C1 segment of cervical spinal cord (tissue), 14 donors: ENCODE results near the gene JMJD1C.
A peak's percentile ranks its signal among the peaks of the same experiment; 100 is the strongest.

Source experiments
- DNase-seq, 14 donors: peaks; one replicate each; lab custom pipeline; 2025; lab: John Stamatoyannopoulos, UW

JMJD1C gene

DNA sequence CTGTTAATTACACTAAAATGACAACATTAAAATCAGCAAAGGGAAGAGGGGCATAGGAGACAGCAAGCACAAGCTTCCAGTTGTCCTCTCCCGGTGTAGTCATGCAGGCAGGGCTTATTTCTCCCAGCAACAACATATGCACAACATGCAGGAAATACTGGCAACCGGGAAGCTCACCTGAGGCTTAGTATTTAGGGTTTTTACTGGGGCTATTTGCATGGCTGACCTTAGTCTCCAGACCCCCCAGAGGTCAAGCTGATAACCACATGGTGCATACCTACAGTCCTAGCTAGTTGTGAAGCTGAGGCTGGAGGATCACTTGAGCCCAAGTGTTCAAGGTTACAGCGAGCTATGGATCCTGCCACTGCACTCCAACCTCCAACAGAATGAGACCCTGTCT is 12.8 kb upstream of the JMJD1C start:
- no peak for DNase-seq

DNA sequence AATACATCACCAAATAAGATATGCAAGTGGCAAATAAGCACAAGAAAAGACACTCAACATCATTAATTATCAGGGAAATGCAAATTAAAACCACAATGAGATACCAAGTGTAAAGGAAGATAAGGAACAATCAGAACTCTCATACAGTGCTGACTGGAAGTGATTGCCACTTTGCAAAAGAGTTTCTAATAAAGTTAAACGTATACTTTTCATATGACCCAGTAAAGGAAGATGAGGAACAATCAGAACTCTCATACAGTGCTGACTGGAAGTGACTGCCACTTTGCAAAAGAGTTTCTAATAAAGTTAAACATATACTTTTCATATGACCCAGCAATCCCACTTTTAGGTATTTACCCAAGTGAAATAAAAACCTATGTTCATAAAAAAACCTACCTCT is 12.2 kb upstream of the JMJD1C start:
- no peak for DNase-seq

DNA sequence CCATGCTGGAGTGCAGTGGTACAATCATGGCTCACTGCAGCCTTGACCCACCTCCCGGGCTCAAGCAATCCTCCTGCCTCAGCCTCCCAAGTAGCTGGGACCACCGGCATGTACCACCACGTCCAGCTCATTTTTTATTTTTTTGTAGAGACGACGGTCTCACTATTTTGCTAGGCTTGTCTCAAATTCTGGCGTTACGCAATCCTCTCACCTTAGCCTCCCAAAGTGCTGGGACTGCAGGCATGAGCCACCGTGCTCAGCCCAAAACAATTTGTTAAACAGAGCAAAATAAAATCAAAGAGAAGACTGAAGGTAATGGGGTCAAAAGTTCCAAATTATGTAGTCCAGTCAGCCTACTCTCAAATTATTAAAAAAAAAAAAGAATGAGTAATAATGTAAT is 8.7 kb upstream of the JMJD1C start:
- no peak for DNase-seq

DNA sequence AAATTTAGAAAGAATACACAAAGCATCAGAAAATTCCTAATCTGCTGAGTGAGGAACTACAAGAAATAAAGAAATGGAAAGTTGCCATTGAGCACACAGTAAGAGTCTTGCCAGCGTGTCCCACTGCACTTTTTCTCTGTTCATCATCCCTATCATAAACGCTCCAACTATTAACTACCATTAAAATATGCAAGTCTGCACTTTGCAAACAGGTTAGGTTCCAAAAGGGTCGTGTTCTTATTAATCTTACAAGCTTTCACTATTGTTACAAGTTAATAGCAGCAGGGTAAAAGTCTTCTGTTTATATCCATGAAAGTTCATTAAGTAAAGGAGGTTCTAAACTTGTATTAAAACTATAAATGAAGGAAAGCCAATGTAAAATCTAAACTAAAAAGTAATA is 5.2 kb upstream of the JMJD1C start:
- DNase-seq, result no peak

DNA sequence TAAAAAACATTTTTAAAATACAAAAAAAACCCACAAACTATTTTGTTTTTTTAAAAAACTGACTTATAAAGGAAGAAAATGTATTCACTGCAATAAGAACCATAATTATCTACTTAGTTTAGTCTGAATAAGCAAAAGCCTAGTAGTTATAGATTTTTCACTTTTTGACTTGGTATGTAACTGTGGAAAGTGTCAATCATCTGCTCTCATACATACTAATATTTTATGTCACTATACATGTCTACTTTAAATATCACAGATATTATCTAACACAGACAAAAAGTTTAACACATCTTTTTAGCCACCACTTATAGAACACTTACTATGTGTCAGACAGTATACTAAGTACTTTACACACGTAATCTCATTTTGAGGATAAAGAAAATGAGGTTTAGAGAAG is 3.2 kb upstream of the JMJD1C start:
- no peak for DNase-seq

DNA sequence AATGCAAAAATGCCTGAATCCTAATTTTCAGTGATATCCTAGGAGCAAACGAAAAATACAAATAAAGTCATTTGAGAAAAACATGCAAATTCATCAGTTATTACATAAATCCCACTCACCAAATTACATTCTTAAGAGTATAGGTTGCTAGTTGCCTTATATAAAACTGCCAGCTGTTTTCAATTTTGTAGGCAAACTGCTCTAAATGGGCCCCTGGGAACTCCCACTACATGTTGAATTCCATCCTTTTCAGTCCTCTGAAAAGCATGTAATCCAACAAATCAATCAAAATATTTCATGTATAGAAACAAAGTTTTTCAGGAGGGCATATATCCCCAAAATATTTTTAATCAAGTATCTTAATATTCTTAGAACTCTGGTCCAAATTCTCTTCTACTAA is 2.1 kb upstream of the JMJD1C start:
- DNase-seq, result no peak

DNA sequence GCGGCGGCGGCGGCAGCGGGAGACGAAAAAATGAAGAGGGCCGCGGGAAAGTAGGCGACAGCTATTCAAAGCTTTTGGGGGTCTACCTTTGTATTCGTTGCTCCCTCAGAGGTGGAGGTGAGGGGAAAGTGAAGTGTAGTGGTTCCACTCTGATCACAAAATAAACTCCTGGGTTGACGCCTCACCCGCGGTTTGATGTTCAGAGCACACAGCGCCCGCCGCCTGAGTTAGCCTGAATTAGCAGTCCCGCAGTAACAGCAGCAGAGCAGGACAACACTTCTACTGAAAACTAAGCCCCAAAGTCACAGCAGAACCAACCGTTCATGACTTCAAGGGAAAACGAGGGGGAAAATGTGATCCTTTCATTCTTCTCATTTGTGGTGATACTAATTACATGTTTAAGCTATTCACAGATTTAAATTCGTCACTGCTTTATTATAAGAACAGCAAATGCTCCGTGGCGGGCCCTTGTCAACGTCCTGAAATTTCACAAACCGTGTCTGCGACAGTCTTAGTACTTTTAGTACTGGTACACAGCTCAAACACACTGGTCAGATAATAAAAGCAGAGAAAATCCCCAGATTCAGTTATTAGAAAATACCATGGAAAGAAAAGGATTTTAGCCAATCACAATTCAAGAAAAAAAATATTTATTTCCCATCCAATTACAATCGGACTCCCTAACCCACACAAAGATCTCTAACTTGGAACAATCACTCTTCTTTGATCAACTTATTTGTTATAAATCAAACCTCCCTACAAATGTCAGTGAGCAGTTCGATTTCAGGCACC is 563 bp upstream of the JMJD1C start:
- peak in 8 of 14 donors; percentile 26 to 78 (median 58) for DNase-seq

DNA sequence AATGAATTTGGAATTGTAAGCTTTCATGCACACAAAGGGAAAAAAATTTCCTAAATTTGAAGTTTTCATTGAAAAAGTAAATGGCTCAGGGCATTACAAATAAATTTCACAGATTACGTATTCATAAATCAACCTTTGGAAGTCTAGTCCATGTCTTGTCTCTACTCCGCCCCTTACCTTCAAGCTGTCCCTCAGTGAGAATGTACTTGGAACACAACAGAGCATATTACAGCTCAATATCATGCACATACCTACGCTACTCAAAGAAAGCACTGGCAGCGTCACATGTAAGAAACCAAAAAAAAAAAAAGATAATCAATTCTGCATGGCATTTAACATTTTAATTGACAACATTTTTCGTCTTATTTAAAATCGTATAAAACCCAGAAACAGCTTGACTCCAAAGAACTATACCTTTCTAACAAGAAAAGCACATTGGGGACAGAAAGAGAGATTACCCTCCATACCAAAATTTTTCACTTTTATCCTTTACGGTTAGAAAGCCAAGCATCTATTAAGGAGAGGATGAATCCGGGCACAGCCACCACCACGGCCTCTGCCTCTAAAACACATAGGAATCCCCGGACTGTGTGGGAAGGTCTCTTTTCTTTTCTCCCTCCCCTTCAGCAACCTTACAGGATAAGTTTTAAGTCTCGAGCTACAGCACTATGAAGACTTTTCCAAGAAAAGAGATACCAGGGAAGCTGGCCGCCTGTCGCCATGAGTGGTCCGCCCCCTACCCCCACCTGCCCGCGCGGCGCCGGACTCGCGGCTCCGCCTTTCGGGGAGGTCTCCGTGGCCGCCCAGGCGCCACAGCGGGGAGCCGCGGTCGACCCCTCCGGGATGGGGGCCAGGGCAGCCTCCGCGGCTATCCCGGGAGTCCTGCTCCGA is 1.1 kb downstream of the JMJD1C start:
- peak in 5 of 14 donors; percentile 28 to 82 (median 49) for DNase-seq

DNA sequence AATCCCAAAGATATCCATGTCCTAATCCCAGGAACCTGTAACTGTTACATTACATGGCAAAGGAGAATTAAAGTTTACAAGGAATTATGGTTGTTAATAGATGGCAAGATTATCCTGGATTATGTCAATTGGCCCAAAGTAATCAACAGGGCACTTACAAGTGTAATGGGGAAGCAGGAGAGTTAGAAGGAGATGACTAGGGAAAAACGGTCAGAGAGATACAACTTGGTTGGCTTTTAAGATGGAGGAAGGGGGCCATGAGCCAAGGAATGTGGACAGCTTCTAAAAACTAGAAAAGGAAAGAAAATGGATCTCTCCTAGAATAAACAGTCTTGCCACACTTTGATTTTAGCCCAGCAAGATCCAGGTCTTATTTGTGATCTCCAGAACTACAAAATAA is 3.3 kb downstream of the JMJD1C start:
- no peak for DNase-seq

DNA sequence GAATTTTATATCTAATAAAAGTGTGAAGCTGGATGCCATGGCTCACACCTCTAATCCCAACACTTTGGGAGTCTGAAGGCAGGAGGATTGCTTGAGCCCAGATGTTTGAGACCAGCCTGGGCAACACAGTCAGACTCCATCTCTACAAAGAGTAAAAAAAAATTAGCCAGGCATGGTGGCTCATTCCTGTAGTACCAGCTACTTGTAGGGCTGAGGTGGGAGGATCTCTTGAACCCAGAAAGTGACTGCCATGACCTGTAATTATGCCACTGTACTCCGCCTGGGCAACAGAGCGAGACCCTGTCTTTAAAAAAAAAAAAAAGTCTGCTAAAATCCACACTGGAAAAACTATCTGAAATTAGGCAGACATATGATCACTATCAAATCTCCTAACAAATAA is 7.6 kb downstream of the JMJD1C start:
- DNase-seq, result no peak

DNA sequence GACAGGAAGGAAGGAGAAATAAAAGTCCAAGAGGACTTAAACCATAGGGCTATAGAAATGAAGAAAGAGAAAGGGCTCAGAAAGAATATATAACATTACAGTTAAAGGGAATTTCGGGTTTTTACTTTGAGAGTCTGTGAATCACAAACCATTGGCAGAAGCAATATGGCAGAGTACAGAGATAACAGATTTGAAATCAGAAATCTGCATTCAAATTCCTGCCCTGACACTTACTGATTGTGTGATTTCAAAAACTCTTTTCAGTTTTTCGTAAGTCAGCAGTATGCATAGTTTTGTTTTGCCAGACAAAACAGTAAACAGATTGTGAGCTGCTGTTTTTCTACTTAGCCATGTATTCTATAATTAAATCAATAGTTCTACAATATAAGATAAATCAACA is 8.2 kb downstream of the JMJD1C start:
- no peak for DNase-seq

DNA sequence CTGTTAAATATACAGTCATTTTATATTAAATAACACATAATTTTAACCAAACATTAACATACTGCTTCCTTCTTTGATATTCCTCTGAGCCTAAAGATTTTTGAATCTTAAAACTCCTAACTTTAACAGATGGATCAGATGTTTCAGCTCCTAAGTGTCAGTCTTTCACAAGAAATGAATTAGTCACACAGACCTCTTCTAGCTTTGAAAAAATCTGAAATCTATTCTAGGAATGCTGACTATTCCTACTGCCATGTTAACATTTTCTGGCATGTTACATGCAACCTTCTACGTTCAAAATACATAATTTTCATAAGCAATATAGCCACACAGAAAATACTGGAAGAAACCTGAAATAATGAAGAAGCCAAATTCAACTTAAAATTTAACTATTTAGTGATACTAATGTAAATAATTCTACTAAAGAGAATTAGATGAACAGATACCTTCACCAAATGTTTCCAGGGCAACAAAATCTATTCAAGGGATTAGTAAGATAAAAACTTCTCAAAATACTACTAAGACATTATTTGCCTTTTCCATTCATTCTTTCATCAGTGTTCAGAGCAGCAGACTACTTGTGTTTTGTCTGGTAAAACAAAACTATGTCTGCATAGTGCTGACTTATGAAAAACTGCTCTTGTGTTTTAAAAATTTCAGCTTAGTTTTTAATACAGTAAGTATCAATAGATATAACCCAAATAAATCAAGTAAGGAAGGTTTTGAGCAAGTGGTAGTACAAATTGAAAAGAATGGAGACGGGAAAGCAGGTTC is 9.2 kb downstream of the JMJD1C start:
- DNase-seq, result no peak

DNA sequence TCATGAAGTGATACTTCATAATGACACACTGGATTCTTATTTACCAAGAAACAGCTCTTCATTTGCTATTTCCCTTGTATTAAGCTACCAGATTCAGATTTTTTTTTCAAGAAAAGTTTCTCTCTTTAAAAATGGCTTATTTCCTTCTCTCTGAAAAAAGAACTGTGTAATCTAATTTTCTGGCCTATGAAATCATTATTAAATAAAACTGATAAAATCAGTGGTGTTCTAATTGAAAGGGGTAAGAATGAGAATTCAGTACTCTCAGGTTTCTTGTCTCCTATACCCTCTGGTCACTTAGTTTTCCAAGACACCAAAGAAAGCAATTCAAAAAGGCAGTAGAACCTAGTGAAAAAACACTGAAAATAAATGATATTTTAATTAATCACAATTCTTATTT is 10.3 kb downstream of the JMJD1C start:
- no peak for DNase-seq

DNA sequence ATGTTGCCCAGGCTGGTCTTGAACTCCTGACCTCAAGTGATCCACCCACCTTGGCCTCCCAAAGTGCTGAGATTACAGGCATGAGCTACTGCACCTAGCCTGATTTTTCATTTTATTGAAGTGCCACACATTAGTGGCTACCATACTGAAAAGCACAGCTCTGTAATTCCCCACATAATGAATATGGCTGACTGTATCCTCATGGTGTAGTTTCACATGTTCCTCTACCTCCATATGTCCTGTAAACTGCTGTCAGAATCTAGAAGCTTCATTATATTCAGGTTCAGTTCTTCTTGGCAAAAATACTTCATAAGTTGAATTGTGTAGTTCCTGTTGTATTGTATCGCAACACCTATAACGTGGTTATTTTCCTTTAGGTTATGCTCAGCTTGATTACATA is 11.1 kb downstream of the JMJD1C start:
- DNase-seq, result no peak

DNA sequence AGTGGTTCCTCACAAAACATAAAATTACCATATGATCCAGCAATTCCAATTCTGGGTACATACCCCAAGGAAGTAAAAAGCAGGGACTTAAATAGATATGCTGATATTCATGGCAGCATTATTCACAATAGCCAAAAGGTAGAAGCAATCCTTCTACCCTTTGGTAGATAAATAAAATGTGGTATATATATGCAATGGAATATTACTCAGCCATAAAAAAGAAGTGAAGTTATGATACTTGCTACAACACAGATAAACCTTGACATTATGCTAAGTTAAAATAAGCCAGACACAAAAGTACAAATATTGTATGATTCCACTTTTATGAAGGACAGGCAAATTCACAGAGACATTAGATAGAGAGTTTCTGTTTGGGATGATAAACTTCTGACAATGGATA is 13.3 kb downstream of the JMJD1C start:
- DNase-seq, result no peak

DNA sequence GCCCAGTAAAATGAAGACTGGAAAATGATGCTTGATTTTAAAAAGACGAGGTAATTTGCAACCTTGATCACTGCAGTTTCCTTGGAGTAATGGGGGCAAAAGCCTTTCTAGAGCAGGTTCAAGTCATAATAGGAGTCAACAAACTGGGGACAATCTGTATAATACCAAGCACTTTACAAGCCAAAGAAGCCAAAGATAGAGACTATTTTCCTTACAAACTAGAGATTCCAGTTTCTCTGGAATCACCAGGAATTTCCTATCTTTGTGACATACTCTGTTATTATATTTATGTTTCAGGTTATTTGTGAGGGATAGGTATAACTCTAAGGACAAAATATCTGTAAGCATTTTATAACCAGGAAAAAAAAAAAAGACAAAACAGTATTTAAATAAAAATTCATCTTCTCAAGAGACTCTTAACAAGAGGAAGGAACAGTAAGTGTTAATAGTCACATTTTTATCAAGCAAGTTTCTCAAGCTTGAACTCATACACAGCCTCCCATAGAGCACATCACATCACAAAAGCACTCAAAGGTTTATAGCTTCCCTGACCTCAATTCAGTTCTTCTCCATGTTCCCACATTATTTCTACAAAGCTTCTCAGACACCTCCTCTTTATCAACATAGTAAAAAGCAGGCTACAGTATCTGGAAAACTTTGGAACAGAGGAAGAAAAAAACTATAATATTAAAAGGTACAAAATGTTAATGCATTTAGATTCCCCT is 18.9 kb downstream of the JMJD1C start:
- no peak for DNase-seq

DNA sequence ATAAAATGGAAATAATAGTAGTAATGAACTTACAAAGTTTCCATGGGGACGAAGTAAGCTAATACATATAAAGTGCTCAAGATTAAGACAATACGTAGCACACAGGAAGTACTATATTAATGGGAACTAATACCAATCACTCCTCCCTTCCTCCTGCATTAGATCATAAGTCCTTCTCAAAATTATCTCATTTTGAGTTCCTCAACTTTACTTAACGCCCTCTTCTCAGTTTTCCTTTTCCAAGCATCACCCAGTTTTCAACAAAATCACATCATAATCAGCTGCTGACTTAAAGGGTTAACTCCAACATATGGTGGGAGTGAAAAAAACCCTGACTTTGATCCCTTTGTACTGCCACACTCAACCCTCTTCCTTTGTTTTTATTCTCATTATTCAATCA is 24.4 kb downstream of the JMJD1C start:
- no peak for DNase-seq

DNA sequence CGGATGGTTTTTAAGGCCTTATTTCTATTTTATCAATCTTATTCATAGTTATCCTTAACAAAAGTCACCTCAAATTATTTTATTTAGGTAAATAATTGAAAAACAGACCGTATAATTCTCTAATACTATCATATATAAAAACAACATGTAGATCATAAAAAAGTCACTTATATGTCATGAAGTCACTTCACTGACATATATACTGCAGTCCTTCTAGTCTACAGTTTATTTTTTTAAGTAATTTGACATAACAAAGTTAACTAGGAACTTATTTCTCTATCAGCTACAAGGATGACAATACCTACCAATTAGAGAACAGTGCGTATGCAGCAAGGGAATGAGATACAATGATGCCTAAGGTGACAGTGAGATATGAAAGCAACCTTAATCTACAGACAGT is 26.2 kb downstream of the JMJD1C start:
- DNase-seq, result no peak

DNA sequence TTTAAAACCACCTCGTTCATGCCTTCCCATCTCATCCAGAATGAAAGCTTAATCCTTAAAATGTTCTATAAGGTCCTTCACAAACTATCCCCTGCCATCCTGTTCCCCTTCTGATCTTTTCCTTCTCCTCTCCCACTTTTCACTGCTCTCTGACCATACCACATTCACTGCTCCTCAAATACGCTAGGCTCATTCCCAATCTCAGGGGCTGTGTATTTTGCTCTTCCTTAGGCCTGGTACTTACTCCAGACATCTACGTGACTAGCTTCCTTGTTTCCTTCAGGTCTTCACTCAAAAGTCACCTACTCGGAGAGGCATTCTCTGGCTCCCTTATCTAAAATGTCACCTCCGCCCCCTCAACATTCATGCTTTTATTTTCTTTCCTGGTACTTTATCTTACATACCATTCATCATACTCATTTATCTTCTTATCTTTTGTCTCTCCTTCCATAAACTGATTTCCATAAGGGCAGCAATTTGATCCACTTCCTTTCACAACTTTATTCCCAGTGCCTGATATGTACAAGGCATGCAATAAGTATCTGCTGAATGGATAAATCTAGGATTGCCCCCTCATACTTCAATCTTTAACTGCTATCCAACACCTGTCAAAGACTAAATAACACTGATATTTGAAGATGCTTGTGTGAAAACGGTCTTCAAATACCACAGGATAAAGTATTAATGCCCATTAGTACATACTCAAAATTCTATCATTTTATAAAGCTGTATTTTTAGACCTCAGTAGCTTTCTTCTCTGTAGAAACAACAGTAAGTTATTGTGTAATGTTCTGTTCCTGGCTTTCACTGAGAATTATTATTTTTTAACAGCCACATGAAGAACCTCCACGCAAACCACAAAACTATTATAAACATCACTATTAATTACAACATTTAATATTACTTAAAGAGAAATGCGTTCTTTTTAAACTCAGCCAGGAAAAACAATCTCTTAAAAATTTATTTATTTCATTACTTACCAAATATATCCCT is 27.0 kb downstream of the JMJD1C start:
- no peak for DNase-seq
